ENCODE measurements around the gene MFNG. TPM values are rescaled to one million over a fixed set of nuclear protein-coding genes. Genes with fewer than 3 reads are reported as not detected.
A peak's percentile ranks its signal among the peaks of the same experiment; 100 is the strongest.

Gene MFNG
- total RNA-seq, 1 experiment from 2014 or later, result 7.1 TPM

DNA sequence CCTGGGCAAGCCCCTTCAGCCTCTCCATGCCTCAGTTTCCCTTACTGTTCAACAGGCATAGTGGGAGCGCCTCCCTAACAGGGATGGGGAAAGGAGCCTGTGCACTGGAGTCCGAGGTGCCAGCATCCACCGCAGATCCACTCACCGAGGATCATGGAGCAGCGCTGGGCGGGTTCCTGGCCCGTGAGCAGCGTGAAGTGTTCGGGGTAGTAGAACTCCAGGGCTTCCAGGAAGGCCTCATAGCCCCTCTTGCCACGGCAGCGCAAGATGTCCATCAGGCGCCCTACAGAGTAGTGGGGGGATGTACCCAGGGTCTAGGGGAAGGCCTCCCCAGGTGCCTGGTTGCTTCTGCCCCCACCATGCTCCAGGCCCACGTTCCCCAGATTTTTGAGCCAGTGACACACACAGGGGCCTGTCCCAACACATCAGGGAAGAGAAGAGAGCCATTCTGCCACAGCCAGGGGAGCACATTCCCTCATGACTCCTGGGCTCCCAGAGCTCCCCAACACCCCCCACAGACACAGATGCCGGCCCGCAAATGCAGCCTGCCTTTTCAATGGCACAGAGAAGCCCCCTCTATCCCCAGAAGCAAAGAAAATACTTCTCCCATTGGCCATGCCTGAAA, 31.8 kb upstream of the MFNG start:
- CTCF ChIA-PET, result no interaction called here
- in situ Hi-C loops (cut with HindIII; ENCODE audit: low pct_unique_long_range_greater_than_20kb, low sequenced_read_pairs) (no loop called here), intact Hi-C loops (cut with micrococcal nuclease; ENCODE audit: unreplicated experiment) (no loop called here)

GRCh38 chr22:37516456-37516855, 30.3 kb upstream of the MFNG start:
- peaks cover 50% of the 10 kb centered on the region for H3K4me1 ChIP-seq (ENCODE audit: control insufficient read depth, insufficient read depth, low read length)
- TF ChIP-seq, protein P1, sequence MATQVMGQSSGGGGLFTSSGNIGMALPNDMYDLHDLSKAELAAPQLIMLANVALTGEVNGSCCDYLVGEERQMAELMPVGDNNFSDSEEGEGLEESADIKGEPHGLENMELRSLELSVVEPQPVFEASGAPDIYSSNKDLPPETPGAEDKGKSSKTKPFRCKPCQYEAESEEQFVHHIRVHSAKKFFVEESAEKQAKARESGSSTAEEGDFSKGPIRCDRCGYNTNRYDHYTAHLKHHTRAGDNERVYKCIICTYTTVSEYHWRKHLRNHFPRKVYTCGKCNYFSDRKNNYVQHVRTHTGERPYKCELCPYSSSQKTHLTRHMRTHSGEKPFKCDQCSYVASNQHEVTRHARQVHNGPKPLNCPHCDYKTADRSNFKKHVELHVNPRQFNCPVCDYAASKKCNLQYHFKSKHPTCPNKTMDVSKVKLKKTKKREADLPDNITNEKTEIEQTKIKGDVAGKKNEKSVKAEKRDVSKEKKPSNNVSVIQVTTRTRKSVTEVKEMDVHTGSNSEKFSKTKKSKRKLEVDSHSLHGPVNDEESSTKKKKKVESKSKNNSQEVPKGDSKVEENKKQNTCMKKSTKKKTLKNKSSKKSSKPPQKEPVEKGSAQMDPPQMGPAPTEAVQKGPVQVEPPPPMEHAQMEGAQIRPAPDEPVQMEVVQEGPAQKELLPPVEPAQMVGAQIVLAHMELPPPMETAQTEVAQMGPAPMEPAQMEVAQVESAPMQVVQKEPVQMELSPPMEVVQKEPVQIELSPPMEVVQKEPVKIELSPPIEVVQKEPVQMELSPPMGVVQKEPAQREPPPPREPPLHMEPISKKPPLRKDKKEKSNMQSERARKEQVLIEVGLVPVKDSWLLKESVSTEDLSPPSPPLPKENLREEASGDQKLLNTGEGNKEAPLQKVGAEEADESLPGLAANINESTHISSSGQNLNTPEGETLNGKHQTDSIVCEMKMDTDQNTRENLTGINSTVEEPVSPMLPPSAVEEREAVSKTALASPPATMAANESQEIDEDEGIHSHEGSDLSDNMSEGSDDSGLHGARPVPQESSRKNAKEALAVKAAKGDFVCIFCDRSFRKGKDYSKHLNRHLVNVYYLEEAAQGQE (IDR thresholded peaks at IDR 0.05; ENCODE audit: insufficient read depth in 1 of 2, low read depth in 2 of 2, low read length in 1 of 2), result no peak
- no peak for TF ChIP-seq TCF7L2 (IDR thresholded peaks at IDR 0.05; ENCODE audit: low read depth, low read length)
- TF ChIP-seq, protein P2, sequence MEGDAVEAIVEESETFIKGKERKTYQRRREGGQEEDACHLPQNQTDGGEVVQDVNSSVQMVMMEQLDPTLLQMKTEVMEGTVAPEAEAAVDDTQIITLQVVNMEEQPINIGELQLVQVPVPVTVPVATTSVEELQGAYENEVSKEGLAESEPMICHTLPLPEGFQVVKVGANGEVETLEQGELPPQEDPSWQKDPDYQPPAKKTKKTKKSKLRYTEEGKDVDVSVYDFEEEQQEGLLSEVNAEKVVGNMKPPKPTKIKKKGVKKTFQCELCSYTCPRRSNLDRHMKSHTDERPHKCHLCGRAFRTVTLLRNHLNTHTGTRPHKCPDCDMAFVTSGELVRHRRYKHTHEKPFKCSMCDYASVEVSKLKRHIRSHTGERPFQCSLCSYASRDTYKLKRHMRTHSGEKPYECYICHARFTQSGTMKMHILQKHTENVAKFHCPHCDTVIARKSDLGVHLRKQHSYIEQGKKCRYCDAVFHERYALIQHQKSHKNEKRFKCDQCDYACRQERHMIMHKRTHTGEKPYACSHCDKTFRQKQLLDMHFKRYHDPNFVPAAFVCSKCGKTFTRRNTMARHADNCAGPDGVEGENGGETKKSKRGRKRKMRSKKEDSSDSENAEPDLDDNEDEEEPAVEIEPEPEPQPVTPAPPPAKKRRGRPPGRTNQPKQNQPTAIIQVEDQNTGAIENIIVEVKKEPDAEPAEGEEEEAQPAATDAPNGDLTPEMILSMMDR (IDR thresholded peaks at IDR 0.05), result no peak
- no peaks in the 10 kb centered on the region for H3K9me3 ChIP-seq (ENCODE audit: control insufficient read depth, insufficient read depth, low read depth, low read length)
- no peaks in the 10 kb centered on the region; the same call in 1 of the 2 replicates for H3K36me3 ChIP-seq (ENCODE audit: control insufficient read depth, insufficient read depth, low read length)
- no peak overlapping the region for H3K4me3 ChIP-seq (ENCODE audit: low read depth in 2 of 2, low read length in 2 of 2)
- in situ Hi-C loops (cut with HindIII; ENCODE audit: low pct_unique_long_range_greater_than_20kb, low sequenced_read_pairs) (no loop called here), intact Hi-C loops (cut with micrococcal nuclease; ENCODE audit: unreplicated experiment) (no loop called here)
- peak overlapping the region; percentile 69; the same call in 1 of the 2 replicates for H3K27ac ChIP-seq (ENCODE audit: low read length)
- no peak for DNase-seq (ENCODE audit: low read depth, low spot score)
- ChIA-PET POLR2A (interaction anchor here (0.6 kb wide), 1 partner anchor 16 kb away, joined by 7 read pairs; no protein-coding TSS in a partner anchor), CTCF (no interaction called here)
- no peak for ATAC-seq
- H3K27me3 ChIP-seq (ENCODE audit: control insufficient read depth, insufficient read depth, low read length), result no peaks in the 10 kb centered on the region
- no TSS peak for BruUV-seq (replicated peaks)

More for the DNA sequence above, 31.8 kb upstream of the MFNG start:
- Histone ChIP-seq H3K9me3 (ENCODE audit: control insufficient read depth, insufficient read depth, low read depth, low read length) (no peaks in the 10 kb centered on the region), H3K4me1 (ENCODE audit: control insufficient read depth, insufficient read depth, low read length) (peaks cover 38% of the 10 kb centered on the region), H3K36me3 (ENCODE audit: control insufficient read depth, insufficient read depth, low read length) (no peaks in the 10 kb centered on the region; the same call in 1 of the 2 replicates), H3K27me3 (ENCODE audit: control insufficient read depth, insufficient read depth, low read length) (no peaks in the 10 kb centered on the region), H3K27ac (ENCODE audit: low read length) (peak overlapping the region; percentile 90), H3K4me3 (ENCODE audit: low read depth in 2 of 2, low read length in 2 of 2) (peak overlapping the region; percentile 62 to 80)
- ATAC-seq (peak; percentile 12; the same call in 1 of the 2 replicates), DNase-seq (ENCODE audit: low read depth, low spot score) (no peak)
- no TSS peak for BruUV-seq (replicated peaks)
- TF ChIP-seq, protein P2 (IDR thresholded peaks at IDR 0.05), result no peak
- TF ChIP-seq TCF7L2 (IDR thresholded peaks at IDR 0.05; ENCODE audit: low read depth, low read length) (no peak), SIN3A (IDR thresholded peaks at IDR 0.05; ENCODE audit: borderline replicate concordance, insufficient read depth, low read depth, low read length) (no peak), POLR2AphosphoS5 (IDR thresholded peaks at IDR 0.05; ENCODE audit: low read depth, low read length) (no peak)
- TF ChIP-seq, protein P1 (IDR thresholded peaks at IDR 0.05; ENCODE audit: insufficient read depth in 1 of 2, low read depth in 2 of 2, low read length in 1 of 2), result no peak
- POLR2A ChIA-PET, result no interaction called here

Data from Panc1 (cell line).